SK-N-SH treated with all-trans-retinoic acid at 6 μM for 48 hours (cell line): ENCODE data around the gene DNAAF5.

Source experiments
- ATAC-seq: fragments of 200-7000 bp; cut with Tn5 transposase; 3 replicates; pipeline ENCODE4 v1.9.1; 2020; ENCODE audit warnings: mild to moderate bottlenecking, moderate library complexity
- ARNTL ChIP-seq: fragments of 450-650 bp; formaldehyde crosslinking; IDR thresholded peaks from 2 replicates; pipeline ENCODE4 v1.5.0; 2020; ENCODE audit warnings: low read depth, mild to moderate bottlenecking, moderate library complexity, borderline replicate concordance
- BACH2 ChIP-seq: fragments of 250-450 bp; sonication (Bioruptor Pico); IDR thresholded peaks from 2 replicates; pipeline ENCODE4 v1.9.0; 2021; ENCODE audit warnings: mild to moderate bottlenecking, borderline replicate concordance
- CREB5 ChIP-seq: fragments of 250-450 bp; sonication (Bioruptor Pico); IDR thresholded peaks from 2 replicates; pipeline ENCODE4 v1.5.1; 2020; ENCODE audit warnings: low read depth, mild to moderate bottlenecking, moderate library complexity
- CSDC2 ChIP-seq: fragments of 250-450 bp; sonication (Bioruptor Pico); IDR thresholded peaks from 2 replicates; pipeline ENCODE4 v1.5.0; 2020; ENCODE audit warnings: mild to moderate bottlenecking, moderate library complexity
- ESRRG ChIP-seq: fragments of 250-450 bp; sonication (Bioruptor Pico); IDR thresholded peaks from 2 replicates; pipeline ENCODE4 v1.6.1; 2021; ENCODE audit warnings: mild to moderate bottlenecking
- GLIS3 ChIP-seq: fragments of 250-450 bp; sonication (Bioruptor Pico); IDR thresholded peaks from 2 replicates; pipeline ENCODE4 v1.5.0; 2020; ENCODE audit warnings: mild to moderate bottlenecking, moderate library complexity
- ISL1 ChIP-seq: fragments of 250-450 bp; sonication (Bioruptor Pico); IDR thresholded peaks from 2 replicates; pipeline ENCODE4 v2.1.2; 2022; ENCODE audit warnings: mild to moderate bottlenecking, moderate library complexity
- OSR1 ChIP-seq: fragments of 250-450 bp; sonication (Bioruptor Pico); IDR thresholded peaks from 2 replicates; pipeline ENCODE4 v1.8.0; 2022; ENCODE audit warnings: moderate library complexity, mild to moderate bottlenecking, inconsistent platforms
- PATZ1 ChIP-seq: fragments of 250-450 bp; sonication (Bioruptor Pico); IDR thresholded peaks from 2 replicates; pipeline ENCODE4 v1.8.0; 2020; ENCODE audit warnings: mild to moderate bottlenecking, moderate library complexity, borderline replicate concordance
- POU6F1 ChIP-seq: fragments of 250-450 bp; sonication (Bioruptor Pico); IDR thresholded peaks from 2 replicates; pipeline ENCODE4 v1.8.0; 2021; ENCODE audit warnings: low read depth, mild to moderate bottlenecking, moderate library complexity, borderline replicate concordance
- PPARA ChIP-seq: fragments of 250-450 bp; sonication (Bioruptor Pico); IDR thresholded peaks from 2 replicates; pipeline ENCODE4 v1.5.0; 2020; ENCODE audit warnings: mild to moderate bottlenecking, borderline replicate concordance
- RARB ChIP-seq: fragments of 250-450 bp; sonication (Bioruptor Pico); IDR thresholded peaks from 2 replicates; pipeline ENCODE4 v1.8.0; 2021; ENCODE audit warnings: mild to moderate bottlenecking, moderate library complexity
- SNAI2 ChIP-seq: fragments of 250-450 bp; sonication (Bioruptor Pico); IDR thresholded peaks from 2 replicates; pipeline ENCODE4 v1.5.0; 2020; ENCODE audit warnings: mild to moderate bottlenecking, moderate library complexity
- TCF4 ChIP-seq: fragments of 250-450 bp; sonication (Bioruptor Pico); IDR thresholded peaks from 2 replicates; pipeline ENCODE4 v1.8.0; 2021; ENCODE audit warnings: mild to moderate bottlenecking, moderate library complexity, borderline replicate concordance
- TOX ChIP-seq: fragments of 250-450 bp; sonication (Bioruptor Pico); IDR thresholded peaks from 2 replicates; pipeline ENCODE4 v1.8.0; 2021; ENCODE audit warnings: mild to moderate bottlenecking, moderate library complexity, borderline replicate concordance
- TSHZ2 ChIP-seq: fragments of 250-450 bp; sonication (Bioruptor Pico); IDR thresholded peaks from 2 replicates; pipeline ENCODE4 v1.5.0; 2020; ENCODE audit warnings: mild to moderate bottlenecking, moderate library complexity
- ZC3H10 ChIP-seq: fragments of 250-450 bp; sonication (Bioruptor Pico); IDR thresholded peaks from 2 replicates; pipeline ENCODE4 v1.5.1; 2021; ENCODE audit warnings: mild to moderate bottlenecking, moderate library complexity
- ZFP30 ChIP-seq: fragments of 450-650 bp; formaldehyde crosslinking; IDR thresholded peaks from 2 replicates; pipeline ENCODE4 v1.5.0; 2022; ENCODE audit warnings: mild to moderate bottlenecking, moderate library complexity
- ZNF565 ChIP-seq: fragments of 450-650 bp; formaldehyde crosslinking; conservative IDR thresholded peaks from 2 replicates; pipeline ENCODE4 v1.5.0; 2020; ENCODE audit warnings: low read depth, mild to moderate bottlenecking, moderate library complexity
- ZNF70 ChIP-seq: fragments of 450-650 bp; formaldehyde crosslinking; IDR thresholded peaks from 2 replicates; pipeline ENCODE4 v1.5.0; 2020; ENCODE audit warnings: mild to moderate bottlenecking, moderate library complexity
- ZNF8 ChIP-seq: fragments of 450-650 bp; formaldehyde crosslinking; IDR thresholded peaks from 2 replicates; pipeline ENCODE4 v1.5.0; 2020; ENCODE audit warnings: mild to moderate bottlenecking, moderate library complexity

DNAAF5 gene

DNA sequence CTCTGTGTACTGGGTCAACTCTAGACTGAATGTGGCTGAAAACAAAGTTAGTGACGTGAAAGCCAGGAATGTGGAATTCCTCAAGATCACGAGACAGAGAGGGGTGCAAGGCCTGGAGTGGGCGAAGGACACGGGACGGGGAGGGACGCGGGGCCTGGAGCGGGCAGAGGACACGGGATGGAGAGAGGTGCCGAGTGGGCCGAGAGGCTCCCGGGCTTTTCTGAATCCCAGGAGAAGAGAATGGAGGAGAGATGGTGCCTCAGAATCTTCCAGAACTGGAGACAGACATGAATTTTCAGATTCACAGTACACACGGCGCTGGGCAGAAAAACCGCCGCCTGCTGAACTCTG lies 51.2 kb downstream of the DNAAF5 start (continued):
- TF ChIP-seq TSHZ2 (no peak), TOX (CRISPR knock-in tag) (no peak), ESRRG (no peak), ZNF8 (CRISPR knock-in tag) (no peak)

DNA sequence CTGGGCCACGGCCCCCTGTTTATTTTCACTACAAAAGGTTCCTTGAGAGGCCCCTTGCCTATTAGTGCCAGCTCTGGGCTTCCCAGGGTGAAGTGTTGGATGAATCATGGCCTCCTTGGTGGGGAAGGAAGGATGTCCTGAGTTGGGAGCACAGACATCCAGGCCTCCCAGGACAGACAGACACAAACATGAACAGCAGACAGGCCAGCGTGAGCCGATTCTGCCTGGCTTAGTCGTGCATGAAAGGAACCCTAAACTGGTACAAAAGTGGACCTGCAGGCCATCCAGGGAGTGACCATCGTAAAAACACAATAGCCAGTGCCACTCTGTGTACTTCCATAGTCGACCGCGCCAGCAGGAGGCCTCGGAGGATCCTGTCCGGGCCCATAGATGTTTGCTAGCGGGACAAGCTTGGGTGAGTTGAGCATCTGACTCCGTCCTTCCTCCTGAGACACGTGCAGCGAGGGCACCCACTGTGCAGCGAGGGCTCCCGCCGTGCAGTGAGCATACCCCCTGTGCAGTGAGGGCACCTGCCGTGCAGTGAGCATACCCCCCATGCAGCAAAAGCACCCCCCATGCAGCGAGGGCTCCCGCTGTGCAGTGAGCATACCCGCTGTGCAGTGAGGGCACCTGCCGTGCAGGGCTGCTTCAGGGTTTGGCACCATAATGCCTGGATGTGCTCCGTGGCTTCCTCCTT lies 51.9 kb downstream of the DNAAF5 start:
- ATAC-seq, result peak; percentile 61

DNA sequence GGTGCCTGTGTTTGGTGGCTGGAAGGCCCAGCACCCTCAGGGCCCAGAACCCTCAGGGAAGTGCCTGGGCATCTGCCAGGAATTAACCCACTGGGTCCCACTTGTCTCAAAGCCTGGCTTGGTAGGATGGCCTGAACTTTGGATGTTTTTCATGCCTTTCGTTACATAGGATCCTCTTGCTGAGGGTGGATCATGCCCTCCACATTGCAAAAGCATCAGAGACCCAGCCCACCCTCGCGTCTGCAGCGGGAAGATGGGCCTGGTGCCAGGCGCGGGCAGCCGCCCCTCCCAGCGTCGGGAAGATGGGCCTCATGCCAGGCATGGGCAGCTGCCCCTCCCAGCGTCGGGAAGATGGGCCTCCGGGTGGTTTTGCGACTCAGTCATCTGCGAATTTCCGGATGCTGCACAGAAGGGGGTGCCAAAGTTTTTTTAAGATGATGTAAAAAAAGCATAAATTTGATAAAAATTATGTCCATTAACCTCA lies 52.5 kb downstream of the DNAAF5 start:
- TF ChIP-seq ISL1 (no peak), TCF4 (CRISPR knock-in tag) (peak; percentile 18; the same call in 1 of the 2 replicates), ZNF8 (CRISPR knock-in tag) (no peak), ZNF565 (CRISPR knock-in tag) (no peak), GLIS3 (CRISPR knock-in tag) (no peak), SNAI2 (CRISPR knock-in tag) (no peak), TSHZ2 (0 out of 2 replicates have a peak, but pooled peaks have one; percentile 26), ESRRG (no peak), BACH2 (no peak), ZNF70 (CRISPR knock-in tag) (0 out of 2 replicates have a peak, but pooled peaks have one; percentile 29), POU6F1 (CRISPR knock-in tag) (no peak), RARB (CRISPR knock-in tag) (no peak), OSR1 (CRISPR knock-in tag) (no peak), ARNTL (CRISPR knock-in tag) (no peak), CREB5 (CRISPR knock-in tag) (no peak), ZC3H10 (no peak), PPARA (CRISPR knock-in tag) (no peak)
- ATAC-seq, result peak; percentile 58

More for the DNA sequence above, 51.9 kb downstream of the DNAAF5 start:
- TF ChIP-seq ZFP30 (CRISPR knock-in tag) (no peak), CSDC2 (CRISPR knock-in tag) (no peak)
- TF ChIP-seq, all 23 proteins: peak for 0

DNA sequence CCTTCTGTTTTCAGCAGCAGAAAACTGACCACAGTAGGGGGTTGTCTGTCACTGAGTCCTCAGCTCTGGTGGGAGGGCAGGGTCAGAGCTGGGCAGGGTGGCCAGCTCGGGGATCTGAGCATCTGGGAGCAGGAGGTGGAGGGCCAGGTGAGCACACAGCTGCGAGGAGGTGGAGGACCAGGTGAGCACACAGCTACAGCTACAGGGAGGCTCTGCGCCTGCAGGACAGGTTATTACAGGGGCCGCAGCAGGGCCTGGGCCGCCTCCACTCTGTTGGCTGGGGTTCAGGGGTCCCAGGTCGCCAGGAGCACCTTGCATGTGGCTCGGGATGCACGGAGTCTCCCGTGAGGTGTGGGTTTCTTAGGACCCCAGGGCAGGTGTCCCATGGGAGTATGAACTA lies 53.0 kb downstream of the DNAAF5 start:
- TF ChIP-seq ZFP30 (CRISPR knock-in tag), result no peak
- no peak for TF ChIP-seq TCF4 (CRISPR knock-in tag)
- no peak for TF ChIP-seq BACH2
- no peak for TF ChIP-seq PATZ1
- TF ChIP-seq TOX (CRISPR knock-in tag), result no peak
- no peak for TF ChIP-seq ARNTL (CRISPR knock-in tag)
- no peak for TF ChIP-seq ISL1
- peak; percentile 9 for ATAC-seq
